H9 (cell line): ENCODE measurements around the gene PRUNE2. TPM values are rescaled to one million over a fixed set of nuclear protein-coding genes. Genes with fewer than 3 reads are reported as not detected.

Experiments used
- DNase-seq: peaks from one replicate; pipeline ENCODE4 v3.0.0-alpha.2; 2017
- H2AFZ ChIP-seq: one replicate; pipeline ENCODE4 v1.6.1; 2013; ENCODE audit warnings: mild to moderate bottlenecking, low read length, control low read depth, moderate library complexity
- H2AK5ac ChIP-seq: 2 replicates; pipeline ENCODE4 v1.6.1; 2013; ENCODE audit warnings: low read length, control low read depth, mixed read lengths; ENCODE audit not compliant: insufficient read length
- H2BK120ac ChIP-seq: one replicate; pipeline ENCODE4 v1.6.1; 2013; ENCODE audit warnings: low read depth, mild to moderate bottlenecking, low read length, control low read depth, inconsistent platforms; ENCODE audit not compliant: poor library complexity, severe bottlenecking
- H2BK12ac ChIP-seq: 2 replicates; pipeline ENCODE4 v1.6.1; 2013; ENCODE audit warnings: low read length, control low read depth, mixed read lengths, low read depth; ENCODE audit not compliant: insufficient read length
- H2BK15ac ChIP-seq: 2 replicates; pipeline ENCODE4 v1.6.1; 2013; ENCODE audit warnings: low read depth, low read length, control low read depth
- H2BK20ac ChIP-seq: one replicate; pipeline ENCODE4 v1.6.1; 2013; ENCODE audit warnings: low read depth, mild to moderate bottlenecking, low read length, control low read depth, inconsistent platforms; ENCODE audit not compliant: poor library complexity, severe bottlenecking
- H2BK5ac ChIP-seq: 2 replicates; pipeline ENCODE4 v1.6.1; 2013; ENCODE audit warnings: low read length, control low read depth, mixed read lengths; ENCODE audit not compliant: insufficient read length
- H3K14ac ChIP-seq: 2 replicates; pipeline ENCODE4 v1.6.1; 2013; ENCODE audit warnings: low read length, control low read depth; ENCODE audit not compliant: insufficient read depth
- H3K18ac ChIP-seq: 2 replicates; pipeline ENCODE4 v1.6.1; 2013; ENCODE audit warnings: low read depth, mild to moderate bottlenecking, mixed read lengths, low read length, control low read depth; ENCODE audit not compliant: insufficient read length
- H3K23ac ChIP-seq: 2 replicates; pipeline ENCODE4 v1.6.1; 2013; ENCODE audit warnings: low read length, control low read depth, mixed read lengths, low read depth; ENCODE audit not compliant: insufficient read length
- H3K23me2 ChIP-seq: 2 replicates; pipeline ENCODE4 v1.6.1; 2013; ENCODE audit warnings: low read depth, mild to moderate bottlenecking, mixed read lengths, low read length, control low read depth; ENCODE audit not compliant: insufficient read length, poor library complexity, severe bottlenecking
- H3K27ac ChIP-seq: 2 replicates; pipeline ENCODE4 v1.5.1; 2013; ENCODE audit warnings: low read length, control low read depth, mixed read lengths, low read depth; ENCODE audit not compliant: insufficient read length
- H3K27me3 ChIP-seq: 2 replicates; pipeline ENCODE4 v1.6.1; 2013; ENCODE audit warnings: low read length, control low read depth, inconsistent platforms; ENCODE audit not compliant: insufficient read depth
- H3K4ac ChIP-seq: 2 replicates; pipeline ENCODE4 v1.6.1; 2013; ENCODE audit warnings: low read depth, mild to moderate bottlenecking, control low read depth, inconsistent platforms, low read length, moderate library complexity
- H3K4me1 ChIP-seq: 2 replicates; pipeline ENCODE4 v1.6.1; 2013; ENCODE audit warnings: low read length, control low read depth, inconsistent platforms; ENCODE audit not compliant: insufficient read depth
- H3K4me2 ChIP-seq: 2 replicates; pipeline ENCODE4 v1.6.1; 2013; ENCODE audit warnings: low read length, control low read depth, mixed read lengths; ENCODE audit not compliant: insufficient read length, insufficient read depth
- H3K56ac ChIP-seq: 2 replicates; pipeline ENCODE4 v1.6.1; 2013; ENCODE audit warnings: low read depth, mild to moderate bottlenecking, mixed read lengths, low read length, control low read depth; ENCODE audit not compliant: insufficient read length
- H3K79me1 ChIP-seq: 2 replicates; pipeline ENCODE4 v1.6.1; 2013; ENCODE audit warnings: low read depth, mild to moderate bottlenecking, moderate library complexity, low read length, control low read depth, inconsistent platforms; ENCODE audit not compliant: insufficient read depth, poor library complexity, severe bottlenecking
- H3K79me2 ChIP-seq: 2 replicates; pipeline ENCODE4 v1.6.1; 2013; ENCODE audit warnings: low read length, control low read depth, inconsistent platforms; ENCODE audit not compliant: insufficient read depth
- H3K9ac ChIP-seq: 2 replicates; pipeline ENCODE4 v1.6.1; 2013; ENCODE audit warnings: low read length, control low read depth, mixed read lengths; ENCODE audit not compliant: insufficient read length; ENCODE audit errors: extremely low read depth
- H3K9me3 ChIP-seq: one replicate; pipeline ENCODE4 v1.6.1; 2013; ENCODE audit warnings: low read depth, low read length, inconsistent platforms; ENCODE audit not compliant: control insufficient read depth
- H3T11ph ChIP-seq: one replicate; pipeline ENCODE4 v1.6.1; 2013; ENCODE audit warnings: mild to moderate bottlenecking, low read length, control low read depth, inconsistent platforms
- H4K20me1 ChIP-seq: one replicate; pipeline ENCODE4 v1.6.1; 2013; ENCODE audit not compliant: control insufficient read depth, insufficient read length, insufficient read depth
- H4K5ac ChIP-seq: 2 replicates; pipeline ENCODE4 v1.6.1; 2013; ENCODE audit warnings: low read depth, mild to moderate bottlenecking, mixed read lengths, low read length, control low read depth; ENCODE audit not compliant: insufficient read length
- H4K8ac ChIP-seq: replicated peaks from 2 replicates; pipeline ENCODE4 v1.6.1; 2013; ENCODE audit warnings: low read length, control low read depth, mixed read lengths, low read depth; ENCODE audit not compliant: insufficient read length
- H4K91ac ChIP-seq: 2 replicates; pipeline ENCODE4 v1.6.1; 2013; ENCODE audit warnings: low read depth, mild to moderate bottlenecking, moderate library complexity, mixed read lengths, low read length, control low read depth; ENCODE audit not compliant: insufficient read length
- H3K27ac Mint-ChIP-seq, 3 experiments: 2 replicates in 2 of 3; 3 replicates in 1 of 3; pipeline ENCODE4 v1.8.0; 2020 to 2021; ENCODE audit warnings: mixed read lengths in 3 of 3, mild to moderate bottlenecking in 1 of 3, moderate library complexity in 1 of 3
- H3K27me3 Mint-ChIP-seq: 2 replicates; pipeline ENCODE4 v1.8.0; 2021; ENCODE audit warnings: low read depth, mild to moderate bottlenecking, moderate library complexity, mixed read lengths
- H3K36me3 Mint-ChIP-seq, 3 experiments: 2 replicates in 2 of 3; 3 replicates in 1 of 3; pipeline ENCODE4 v1.8.0; 2020 to 2021; ENCODE audit warnings: low read depth in 3 of 3, mixed read lengths in 3 of 3; ENCODE audit not compliant: insufficient read depth in 1 of 3
- H3K4me1 Mint-ChIP-seq, 2 experiments: 2 replicates each; pipeline ENCODE4 v1.8.0; 2020; ENCODE audit warnings: mixed read lengths in 2 of 2
- H3K4me3 Mint-ChIP-seq, 2 experiments: 2 replicates in 1 of 2; 3 replicates in 1 of 2; pipeline ENCODE4 v1.8.0; 2020 to 2021; ENCODE audit warnings: mild to moderate bottlenecking in 2 of 2, mixed read lengths in 2 of 2, moderate library complexity in 1 of 2
- H3K9me3 Mint-ChIP-seq, 2 experiments: 2 replicates in 1 of 2; 3 replicates in 1 of 2; pipeline ENCODE4 v1.8.0; 2020; ENCODE audit warnings: mild to moderate bottlenecking in 2 of 2, mixed read lengths in 2 of 2, moderate library complexity in 1 of 2
- WGBS: extraction: QIAGEN DNeasy Blood & Tissue Kit; methylation state at CpG from one replicate; pipeline ENCODE4 v1.1.7; 2013; ENCODE audit warnings: missing lambda C conversion rate, low lambda C conversion rate, mixed read lengths; ENCODE audit not compliant: insufficient read length; ENCODE audit errors: extremely low coverage; 5-methylcytosine and 5-hydroxymethylcytosine counted together
- total RNA-seq: library from RNA; stranded (reverse); gene quantifications from 2 replicates; pipeline ENCODE4 v1.2.1, GENCODE V29; 2021
- TF ChIP-seq, protein P1 (sequence below): fragments of 200-600 bp; sonication (generic); conservative IDR thresholded peaks from 3 replicates; pipeline ENCODE4 v1.8.0; 2021; ENCODE audit warnings: antibody characterized with exemption, mild to moderate bottlenecking

PRUNE2 gene
- total RNA-seq, 1 experiment from 2014 or later: 12.1 TPM

DNA sequence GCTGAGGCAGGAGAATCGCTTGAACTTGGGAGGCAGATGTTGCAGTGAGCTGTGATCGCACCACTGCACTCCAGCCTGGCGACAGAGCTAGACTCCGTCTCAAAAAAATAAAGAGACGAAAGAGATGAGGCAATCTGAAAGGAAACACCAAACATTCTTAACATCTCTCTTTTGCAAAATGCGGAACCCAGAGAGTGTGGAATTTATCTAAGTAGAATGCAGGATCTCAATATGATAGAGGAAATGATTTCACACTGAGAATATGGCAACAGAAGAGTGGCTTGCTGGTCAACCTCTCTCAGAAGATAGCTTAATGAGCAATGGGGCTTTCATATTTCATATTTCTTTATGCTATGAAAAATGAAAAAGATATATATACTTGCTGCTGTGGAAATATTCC, 175.1 kb downstream of the PRUNE2 start:
- no peaks in the 10 kb centered on the region for H3K23me2 ChIP-seq
- no peak overlapping the region for H3K4ac ChIP-seq
- H3K79me2 ChIP-seq: no peaks in the 10 kb centered on the region
- Mint-ChIP-seq H3K4me3 (no peak overlapping the region), H3K4me1 (no peaks in the 10 kb centered on the region), H3K27me3 (no peaks in the 10 kb centered on the region; the same call in 1 of the 2 replicates), H3K27ac (no peak overlapping the region), H3K9me3 (no peaks in the 10 kb centered on the region), H3K36me3 (no peaks in the 10 kb centered on the region)
- no peak overlapping the region for H2AFZ ChIP-seq
- no peak overlapping the region for H3K18ac ChIP-seq
- no peak overlapping the region for H2BK120ac ChIP-seq
- no peaks in the 10 kb centered on the region for H3K27me3 ChIP-seq
- no peak overlapping the region for H2BK12ac ChIP-seq
- TF ChIP-seq, protein P1, sequence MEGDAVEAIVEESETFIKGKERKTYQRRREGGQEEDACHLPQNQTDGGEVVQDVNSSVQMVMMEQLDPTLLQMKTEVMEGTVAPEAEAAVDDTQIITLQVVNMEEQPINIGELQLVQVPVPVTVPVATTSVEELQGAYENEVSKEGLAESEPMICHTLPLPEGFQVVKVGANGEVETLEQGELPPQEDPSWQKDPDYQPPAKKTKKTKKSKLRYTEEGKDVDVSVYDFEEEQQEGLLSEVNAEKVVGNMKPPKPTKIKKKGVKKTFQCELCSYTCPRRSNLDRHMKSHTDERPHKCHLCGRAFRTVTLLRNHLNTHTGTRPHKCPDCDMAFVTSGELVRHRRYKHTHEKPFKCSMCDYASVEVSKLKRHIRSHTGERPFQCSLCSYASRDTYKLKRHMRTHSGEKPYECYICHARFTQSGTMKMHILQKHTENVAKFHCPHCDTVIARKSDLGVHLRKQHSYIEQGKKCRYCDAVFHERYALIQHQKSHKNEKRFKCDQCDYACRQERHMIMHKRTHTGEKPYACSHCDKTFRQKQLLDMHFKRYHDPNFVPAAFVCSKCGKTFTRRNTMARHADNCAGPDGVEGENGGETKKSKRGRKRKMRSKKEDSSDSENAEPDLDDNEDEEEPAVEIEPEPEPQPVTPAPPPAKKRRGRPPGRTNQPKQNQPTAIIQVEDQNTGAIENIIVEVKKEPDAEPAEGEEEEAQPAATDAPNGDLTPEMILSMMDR: no peak
- no peak overlapping the region for H3K4me2 ChIP-seq
- no peak overlapping the region for H3K9ac ChIP-seq
- no peaks in the 10 kb centered on the region for H3K9me3 ChIP-seq
- no peak overlapping the region for H2BK15ac ChIP-seq
- H3T11ph ChIP-seq: no peak overlapping the region
- no peak overlapping the region for H4K5ac ChIP-seq
- no peak overlapping the region for H3K23ac ChIP-seq
- no peak overlapping the region for H2BK5ac ChIP-seq
- H2BK20ac ChIP-seq: no peak overlapping the region
- no peak overlapping the region for H3K14ac ChIP-seq
- no peak overlapping the region for H4K8ac ChIP-seq
- no peaks in the 10 kb centered on the region for H3K4me1 ChIP-seq
- H3K27ac ChIP-seq: no peak overlapping the region
- no peaks in the 10 kb centered on the region for H3K79me1 ChIP-seq
- no CpG with 5 or more reads among the region's 6 CpGs for WGBS
- no peak overlapping the region for H2AK5ac ChIP-seq
- no peak overlapping the region for H4K91ac ChIP-seq
- DNase-seq: no peak
- H3K56ac ChIP-seq: no peak overlapping the region
- no peaks in the 10 kb centered on the region for H4K20me1 ChIP-seq
